Activated CD4-positive, alpha-beta T cell treated with anti-CD3 and anti-CD28 coated beads, Interleukin-2, amount 10 ng/mL, durations not matched to agents 24 days and 14 days (primary cell): Measurements from ENCODE around the gene JTB. TPM values are rescaled to one million over a fixed set of nuclear protein-coding genes. Genes with fewer than 3 reads are reported as not detected.
A peak's percentile ranks its signal among the peaks of the same experiment; 100 is the strongest.
"Not testable (repeated sequence)": the region's sequence is repeated elsewhere in the genome, so short reads cannot be mapped to it uniquely, and the experiment has no call there.

Experiments
- DNase-seq: peaks from one replicate; pipeline ENCODE4 v3.0.0; 2022
- H3K27ac Mint-ChIP-seq: one replicate; pipeline ENCODE4 v1.8.0; 2022; ENCODE audit warnings: mild to moderate bottlenecking, mixed read lengths
- H3K27me3 Mint-ChIP-seq: one replicate; pipeline ENCODE4 v1.8.0; 2022; ENCODE audit warnings: mixed read lengths
- H3K36me3 Mint-ChIP-seq: one replicate; pipeline ENCODE4 v1.8.0; 2022; ENCODE audit warnings: low read depth, mild to moderate bottlenecking, mixed read lengths
- H3K4me1 Mint-ChIP-seq: one replicate; pipeline ENCODE4 v1.8.0; 2021; ENCODE audit warnings: mixed read lengths
- H3K4me3 Mint-ChIP-seq: one replicate; pipeline ENCODE4 v1.8.0; 2022; ENCODE audit warnings: mild to moderate bottlenecking, moderate library complexity, mixed read lengths
- H3K9me3 Mint-ChIP-seq: one replicate; pipeline ENCODE4 v1.8.0; 2021; ENCODE audit warnings: mixed read lengths
- intact Hi-C: fragments of 100-400 bp; cut with micrococcal nuclease; formaldehyde crosslinking; loops from one replicate; pipeline ENCODE4 v1.15.1; 2023
- total RNA-seq: library from RNA; stranded (reverse); gene quantifications from 2 replicates; pipeline ENCODE4 v1.2.3, GENCODE V29; 2022

The JTB gene
- 195 and 200 TPM in 2 replicates for total RNA-seq

DNA sequence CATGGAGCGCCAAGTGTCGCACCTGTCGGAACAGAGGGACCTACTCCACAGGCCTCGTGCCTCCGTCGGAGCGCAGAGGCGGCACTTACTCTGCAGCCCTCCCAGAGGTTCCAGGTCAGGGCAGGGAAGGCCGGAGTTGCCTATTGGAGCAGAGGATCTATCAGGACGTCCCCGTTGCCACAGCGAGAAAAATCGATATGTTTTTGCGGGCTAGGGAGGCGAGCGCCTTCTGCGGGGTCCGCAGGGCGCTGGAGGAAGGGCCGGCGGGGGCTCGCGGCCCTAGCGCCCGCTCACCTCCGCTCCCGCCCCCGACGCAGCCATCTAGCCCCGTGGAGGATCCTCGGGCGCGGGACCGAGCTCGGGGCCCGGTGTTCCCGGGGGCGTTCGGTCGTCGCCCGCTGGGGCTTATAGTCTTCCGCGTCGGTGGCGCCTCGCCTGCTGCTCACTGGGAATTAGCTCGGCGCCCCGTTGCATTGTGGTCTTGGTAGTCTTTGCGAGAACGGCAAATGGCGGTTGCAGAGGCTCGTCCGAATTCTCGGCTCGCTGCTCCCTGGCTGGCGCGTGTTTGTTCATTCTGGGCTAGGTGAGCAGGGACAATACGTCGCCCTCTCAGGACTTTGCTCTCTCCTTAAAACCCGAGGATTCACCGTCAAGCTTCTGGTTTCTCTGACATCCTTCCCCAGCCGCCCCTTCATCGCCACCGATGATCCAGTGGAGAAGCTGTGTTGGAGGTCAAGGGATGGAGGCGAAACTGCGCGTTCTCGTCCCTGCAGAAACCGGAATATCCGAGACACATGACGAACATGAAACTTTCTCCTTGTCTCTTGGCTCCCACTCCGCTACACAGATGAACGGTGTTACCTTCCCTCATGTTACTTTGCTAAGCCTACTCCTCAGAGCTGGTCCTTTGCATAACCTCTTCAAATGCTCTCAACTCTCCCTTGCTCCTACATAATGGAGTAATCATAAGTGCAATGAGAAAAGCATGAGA lies at the start of gene JTB:
Gene JTB (minus strand): TSS at position 425 of the 991 bp plus-strand sequence. CDS start 422 bp downstream, at position 3.
- DNase-seq, result peak; percentile 95
- peak within 1 kb of the TSS; percentile 99 for H3K4me3 Mint-ChIP-seq
- peak within 1 kb of the TSS; percentile 97 for H3K27ac Mint-ChIP-seq
- intact Hi-C loops, result loop anchor here (1.0 kb wide), 4 partner anchors 9 to 19 kb away; partner anchors contain the start of genes CREB3L4, CRTC2, RAB13 and RPS27
- no peaks in the 10 kb centered on the region for H3K9me3 Mint-ChIP-seq
- peaks cover 41% of the 10 kb centered on the region for H3K36me3 Mint-ChIP-seq
- peaks cover 36% of the 10 kb centered on the region for H3K4me1 Mint-ChIP-seq
- H3K27me3 Mint-ChIP-seq, result no peaks in the 10 kb centered on the region

DNA sequence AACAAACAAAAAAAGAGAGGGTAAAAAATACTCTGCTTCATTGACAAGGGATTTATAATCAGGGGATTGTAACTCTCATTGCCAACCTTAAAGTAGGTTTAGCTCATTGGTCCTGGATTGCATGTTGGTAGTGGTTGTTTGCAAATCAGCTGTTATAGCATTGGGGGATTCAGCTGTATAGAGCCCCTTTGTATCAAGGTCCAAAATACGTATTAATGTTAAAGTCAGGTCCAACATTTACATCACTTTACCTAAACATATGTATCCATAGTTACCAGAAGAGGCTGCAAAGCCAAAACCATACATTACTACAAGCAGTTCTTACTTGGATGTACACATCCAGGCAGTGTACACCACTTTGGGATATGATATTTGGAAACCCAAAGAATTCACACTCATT lies 42.5 kb upstream of the JTB start:
- intact Hi-C loops, result no loop called here
- DNase-seq, result no peak
- H3K27me3 Mint-ChIP-seq, result no peaks in the 10 kb centered on the region
- H3K4me1 Mint-ChIP-seq, result no peaks in the 10 kb centered on the region
- no peak overlapping the region for H3K4me3 Mint-ChIP-seq
- no peaks in the 10 kb centered on the region for H3K36me3 Mint-ChIP-seq
- H3K9me3 Mint-ChIP-seq, result no peaks in the 10 kb centered on the region
- H3K27ac Mint-ChIP-seq, result no peak overlapping the region

DNA sequence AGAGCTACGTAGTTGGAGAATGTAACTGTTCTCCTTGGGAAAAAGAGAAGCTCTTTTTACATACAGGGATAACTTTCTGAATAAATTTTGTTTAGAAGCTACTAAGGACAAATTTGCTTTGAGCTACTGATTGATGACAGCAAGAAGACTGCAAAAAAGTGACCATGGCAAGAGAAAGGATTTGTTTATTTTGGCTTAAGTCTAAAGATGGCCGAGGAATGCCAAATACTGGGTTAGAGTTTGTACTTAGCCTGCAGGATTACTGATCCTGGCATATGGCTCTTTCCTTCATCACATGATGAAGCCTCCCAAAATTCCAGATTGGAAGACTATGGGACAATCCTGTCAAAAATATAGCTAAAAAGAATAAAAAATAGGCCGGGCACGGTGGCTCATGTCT lies 41.8 kb upstream of the JTB start:
- Mint-ChIP-seq H3K27me3 (no peaks in the 10 kb centered on the region), H3K4me1 (peaks cover 1% of the 10 kb centered on the region), H3K4me3 (no peak overlapping the region), H3K36me3 (no peaks in the 10 kb centered on the region), H3K27ac (no peak overlapping the region), H3K9me3 (no peaks in the 10 kb centered on the region)
- no peak for DNase-seq
- intact Hi-C loops, result no loop called here

DNA sequence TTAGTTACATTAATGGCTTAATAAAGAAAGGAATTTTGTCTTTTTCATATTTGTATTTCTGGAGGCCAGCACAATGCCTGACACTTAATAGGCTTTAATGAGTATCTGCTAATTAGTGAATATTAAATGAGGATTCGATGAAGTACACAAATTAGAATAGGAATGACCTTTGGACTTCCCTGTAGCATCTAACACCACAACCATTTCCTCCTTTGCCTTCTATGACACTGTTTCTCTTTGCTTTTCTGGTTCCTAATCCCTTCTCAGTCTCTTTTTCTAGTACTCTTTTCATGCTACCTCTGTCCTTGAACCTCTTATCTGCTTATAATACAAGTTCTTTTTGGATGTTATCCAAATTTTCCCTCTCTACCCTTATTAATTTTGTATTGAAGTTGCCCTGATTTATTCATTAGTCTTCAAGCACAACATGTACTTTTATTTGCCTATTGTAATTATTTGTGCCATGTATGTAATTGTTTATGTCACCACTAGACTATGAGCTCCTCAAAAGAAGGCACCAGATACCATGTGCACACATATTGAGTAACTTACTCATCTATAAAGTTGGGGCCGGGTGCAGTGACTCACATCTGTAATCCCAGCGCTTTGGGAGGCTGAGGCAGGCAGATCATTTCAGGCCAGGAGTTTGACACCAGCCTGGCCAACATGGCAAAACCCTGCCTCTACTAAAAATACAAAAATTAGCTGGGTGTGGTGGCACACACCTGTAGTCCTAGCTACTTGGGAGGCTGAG lies 36.9 kb upstream of the JTB start:
- Mint-ChIP-seq H3K9me3 (no peaks in the 10 kb centered on the region), H3K4me1 (peaks cover 1% of the 10 kb centered on the region), H3K4me3 (no peak overlapping the region), H3K27me3 (no peaks in the 10 kb centered on the region), H3K27ac (no peak overlapping the region), H3K36me3 (no peaks in the 10 kb centered on the region)
- no peak for DNase-seq
- intact Hi-C loops, result no loop called here

DNA sequence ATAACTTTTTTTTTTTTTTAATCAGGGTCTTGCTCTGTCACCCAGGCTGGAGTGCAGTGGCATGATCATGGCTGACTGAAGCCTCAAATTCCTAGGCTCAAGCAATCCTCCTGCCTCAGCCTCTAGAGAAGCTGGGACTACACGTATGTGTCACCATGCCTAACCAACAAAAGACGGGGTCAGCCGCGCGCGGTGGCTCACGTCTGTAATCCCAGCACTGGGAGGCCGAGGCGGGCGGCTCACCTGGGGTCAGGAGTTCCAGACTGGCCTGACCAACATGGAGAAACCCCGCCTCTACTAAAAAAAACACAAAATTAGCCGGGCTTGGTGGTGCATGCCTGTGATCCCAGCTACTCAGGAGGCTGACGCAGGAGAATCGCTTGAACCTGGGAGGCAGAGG lies 35.1 kb upstream of the JTB start:
- H3K27me3 Mint-ChIP-seq, intact Hi-C loops, DNase-seq, H3K9me3 Mint-ChIP-seq, H3K27ac Mint-ChIP-seq, H3K4me3 Mint-ChIP-seq, H3K4me1 Mint-ChIP-seq, H3K36me3 Mint-ChIP-seq: not testable (repeated sequence)

DNA sequence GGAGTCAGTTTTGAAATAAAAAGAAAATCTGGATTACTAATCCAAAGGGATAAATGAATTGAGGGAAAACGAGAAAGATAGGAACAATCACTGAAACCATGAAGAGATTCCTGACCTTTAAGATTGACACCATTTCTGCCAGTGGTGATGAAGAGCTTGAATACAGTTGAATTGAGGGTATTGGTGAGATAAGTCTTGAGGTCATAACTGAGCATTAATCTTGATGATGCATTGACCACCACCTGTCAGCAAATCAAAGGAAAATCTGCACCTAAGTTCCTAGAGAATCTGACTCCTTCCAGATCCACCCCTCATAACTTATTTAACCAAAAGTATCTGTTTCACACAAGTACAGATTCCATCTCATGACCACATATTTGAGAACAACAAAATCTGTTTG lies 34.7 kb upstream of the JTB start:
- H3K36me3 Mint-ChIP-seq, result no peaks in the 10 kb centered on the region
- H3K9me3 Mint-ChIP-seq, result no peaks in the 10 kb centered on the region

DNA sequence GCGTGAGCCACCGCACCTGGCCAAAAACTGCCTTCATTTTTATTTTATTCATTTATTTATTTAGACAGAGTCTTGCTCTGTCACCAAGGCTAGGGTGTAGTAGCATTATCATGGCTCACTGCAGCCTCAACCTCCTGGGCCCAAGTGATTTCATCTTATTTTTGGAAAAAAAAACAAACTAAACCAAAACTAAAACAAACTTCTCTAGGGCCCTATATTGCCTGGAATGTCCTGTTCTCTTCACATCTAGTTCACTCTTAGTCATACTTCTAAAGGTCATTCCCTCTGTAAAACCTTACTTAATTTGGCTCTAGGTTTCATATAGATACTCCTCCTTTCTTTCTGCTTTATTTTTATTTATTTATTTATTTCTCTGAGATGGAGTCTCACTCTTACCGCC lies 28.7 kb upstream of the JTB start:
- intact Hi-C loops, result no loop called here
- no peaks in the 10 kb centered on the region for H3K9me3 Mint-ChIP-seq

More for the DNA sequence above, 34.7 kb upstream of the JTB start:
- Mint-ChIP-seq H3K4me1 (peaks cover 1% of the 10 kb centered on the region), H3K4me3 (no peak overlapping the region), H3K27ac (no peak overlapping the region), H3K27me3 (no peaks in the 10 kb centered on the region)
- DNase-seq, result no peak
- intact Hi-C loops, result no loop called here

DNA sequence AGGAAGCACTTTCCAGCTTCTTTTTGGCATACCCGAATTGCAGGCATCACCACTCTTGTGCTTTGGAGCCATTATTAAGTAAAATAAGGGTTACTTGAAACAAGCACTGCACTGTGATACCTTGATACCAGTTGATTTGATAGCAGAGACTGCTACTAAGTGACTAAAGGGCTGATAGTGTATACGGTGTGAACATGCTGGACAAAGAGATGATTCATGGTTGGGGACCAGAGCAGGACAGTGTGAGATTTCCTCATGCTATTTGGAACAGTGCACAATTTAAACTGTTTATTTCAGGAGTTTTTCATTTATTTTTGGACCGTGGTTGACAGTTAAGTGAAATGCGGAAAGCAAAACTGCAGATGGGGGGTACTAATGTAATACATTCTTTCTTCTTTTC lies 22.9 kb upstream of the JTB start:
- peaks cover 11% of the 10 kb centered on the region for H3K36me3 Mint-ChIP-seq
- no peaks in the 10 kb centered on the region for H3K4me1 Mint-ChIP-seq
- H3K4me3 Mint-ChIP-seq, result no peak overlapping the region

More for the DNA sequence above, 28.7 kb upstream of the JTB start:
- Mint-ChIP-seq H3K27ac (no peak overlapping the region), H3K27me3 (no peaks in the 10 kb centered on the region), H3K4me3 (no peak overlapping the region), H3K36me3 (no peaks in the 10 kb centered on the region), H3K4me1 (no peaks in the 10 kb centered on the region)
- no peak for DNase-seq

DNA sequence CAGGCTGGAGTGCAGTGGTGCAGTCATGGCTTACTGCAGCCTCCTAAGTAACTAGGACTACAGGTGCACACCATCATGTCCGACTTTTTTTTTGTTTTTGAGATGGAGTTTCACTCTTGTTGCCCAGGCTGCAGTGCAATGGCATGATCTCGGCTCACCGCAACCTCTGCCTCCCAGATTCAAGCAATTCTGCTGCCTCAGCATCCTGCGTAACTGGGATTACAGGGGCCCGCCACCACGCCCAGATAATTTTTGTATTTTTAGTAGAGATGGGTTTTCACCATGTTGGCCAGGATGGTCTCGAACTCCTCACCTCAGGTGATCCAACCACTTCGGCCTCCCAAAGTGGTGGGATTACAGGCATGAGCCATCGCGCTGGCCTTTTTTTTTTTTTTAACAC lies 19.4 kb upstream of the JTB start:
- peaks cover 10% of the 10 kb centered on the region for H3K4me1 Mint-ChIP-seq
- H3K4me3 Mint-ChIP-seq, H3K9me3 Mint-ChIP-seq, intact Hi-C loops, H3K27ac Mint-ChIP-seq, H3K27me3 Mint-ChIP-seq, DNase-seq: not testable (repeated sequence)
- H3K36me3 Mint-ChIP-seq, result peaks cover 36% of the 10 kb centered on the region

More for the DNA sequence above, 22.9 kb upstream of the JTB start:
- intact Hi-C loops, result no loop called here
- Mint-ChIP-seq H3K27ac (no peak overlapping the region), H3K9me3 (no peaks in the 10 kb centered on the region), H3K27me3 (no peaks in the 10 kb centered on the region)
- no peak for DNase-seq

DNA sequence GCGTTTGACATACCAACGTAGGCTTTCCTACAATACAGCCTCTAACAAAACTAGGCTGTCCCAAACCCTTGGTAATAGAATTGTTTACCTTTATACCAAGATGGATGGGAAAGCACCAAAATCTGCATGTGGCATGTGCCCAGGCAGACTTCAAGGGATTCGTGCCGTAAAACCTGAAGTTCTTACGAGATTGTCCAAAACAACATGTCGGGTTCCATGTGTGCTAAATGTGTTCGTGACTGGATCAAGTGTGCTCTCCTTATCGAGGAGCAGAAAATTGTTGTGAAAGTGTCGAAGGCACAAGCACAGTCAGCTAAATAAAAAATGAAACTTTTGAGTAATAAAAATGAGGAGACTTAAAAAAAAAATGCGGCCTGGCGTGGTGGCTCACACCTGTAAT lies 18.2 kb upstream of the JTB start:
- H3K27me3 Mint-ChIP-seq, result no peaks in the 10 kb centered on the region
- H3K36me3 Mint-ChIP-seq, result peaks cover 48% of the 10 kb centered on the region
- H3K9me3 Mint-ChIP-seq, result no peaks in the 10 kb centered on the region
- H3K27ac Mint-ChIP-seq, result no peak overlapping the region
- no peak overlapping the region for H3K4me3 Mint-ChIP-seq
- peaks cover 18% of the 10 kb centered on the region for H3K4me1 Mint-ChIP-seq
- no peak for DNase-seq
- intact Hi-C loops, result no loop called here

DNA sequence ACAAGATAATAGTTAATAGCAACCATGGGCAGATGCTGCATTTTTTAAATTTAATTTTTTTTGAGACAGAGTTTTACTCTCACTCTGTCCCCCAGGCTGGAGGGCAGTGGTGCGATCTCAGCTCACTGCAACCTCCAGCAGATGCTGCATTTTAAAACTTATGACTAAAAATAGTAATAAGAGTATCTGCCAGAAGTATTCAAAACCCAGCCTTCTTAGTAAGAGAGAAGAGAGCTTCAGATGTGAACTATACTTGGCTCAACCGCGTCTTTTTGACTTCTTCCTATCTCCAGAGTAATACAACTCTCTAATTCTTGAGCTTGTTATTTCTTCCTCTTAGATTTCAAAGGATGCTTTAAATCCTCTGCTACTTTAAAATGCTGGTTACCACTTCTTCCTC lies 17.7 kb upstream of the JTB start:
- no peak for DNase-seq
- intact Hi-C loops, result no loop called here
- Mint-ChIP-seq H3K4me3 (no peak overlapping the region), H3K27me3 (no peaks in the 10 kb centered on the region), H3K9me3 (peaks cover 3% of the 10 kb centered on the region), H3K4me1 (peaks cover 22% of the 10 kb centered on the region), H3K36me3 (peaks cover 50% of the 10 kb centered on the region), H3K27ac (no peak overlapping the region)

DNA sequence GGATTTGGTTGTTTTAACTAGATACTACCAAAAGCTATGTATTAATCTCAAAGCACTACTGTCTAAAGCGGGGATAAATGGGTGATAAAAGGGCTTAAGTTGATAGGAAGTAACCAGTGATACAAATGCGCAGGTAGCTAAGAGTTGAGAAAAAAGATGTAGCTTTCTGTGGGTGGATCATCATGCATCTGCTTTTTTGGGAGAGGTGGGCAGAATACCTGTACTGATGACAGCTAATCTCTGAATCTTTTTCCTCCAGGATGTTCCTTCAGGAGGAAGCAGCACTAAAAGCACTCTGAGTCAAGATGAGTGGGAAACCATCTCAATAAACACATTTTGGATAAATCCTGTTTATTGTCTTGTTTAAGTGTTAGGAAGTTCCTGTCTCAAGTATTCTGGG lies 14.3 kb upstream of the JTB start:
- peaks cover 29% of the 10 kb centered on the region for H3K4me1 Mint-ChIP-seq
- DNase-seq, result no peak
- H3K27ac Mint-ChIP-seq, result peak overlapping the region; percentile 96
- no peaks in the 10 kb centered on the region for H3K27me3 Mint-ChIP-seq
- intact Hi-C loops, result loop anchor here (2.0 to 5.0 kb wide), 4 partner anchors 165 to 281 kb away; partner anchors contain the start of genes HAX1, INTS3 and NUP210L
- peaks cover 3% of the 10 kb centered on the region for H3K9me3 Mint-ChIP-seq
- H3K36me3 Mint-ChIP-seq, result peaks cover 49% of the 10 kb centered on the region
- H3K4me3 Mint-ChIP-seq, result peak overlapping the region; percentile 93

DNA sequence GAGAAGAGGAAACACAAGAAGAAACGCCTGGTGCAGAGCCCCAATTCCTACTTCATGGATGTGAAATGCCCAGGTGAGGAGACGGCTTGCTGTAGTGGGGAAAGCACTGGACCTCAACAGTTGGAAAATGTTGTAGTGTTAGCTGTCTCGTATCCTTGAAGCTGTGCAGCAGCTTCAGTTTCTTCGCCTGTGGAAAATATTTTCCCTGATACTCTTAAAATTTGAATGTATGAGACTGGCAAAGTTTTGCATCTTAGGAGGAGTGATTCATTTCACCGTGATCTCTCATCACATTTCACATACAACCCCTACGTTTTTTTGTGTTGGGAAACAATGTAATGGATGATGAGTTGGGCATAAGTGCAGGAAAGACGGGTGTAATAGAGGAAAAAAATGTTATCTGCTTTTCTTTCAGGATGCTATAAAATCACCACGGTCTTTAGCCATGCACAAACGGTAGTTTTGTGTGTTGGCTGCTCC lies 13.7 kb upstream of the JTB start:
- H3K9me3 Mint-ChIP-seq, result peaks cover 3% of the 10 kb centered on the region
- H3K4me3 Mint-ChIP-seq, result peak overlapping the region; percentile 93
- no peaks in the 10 kb centered on the region for H3K27me3 Mint-ChIP-seq
- intact Hi-C loops, result loop anchor here (2.0 to 5.0 kb wide), 4 partner anchors 166 to 282 kb away; partner anchors contain the start of genes HAX1, INTS3 and NUP210L
- H3K4me1 Mint-ChIP-seq, result peaks cover 34% of the 10 kb centered on the region
- peak overlapping the region; percentile 96 for H3K27ac Mint-ChIP-seq
- DNase-seq, result no peak
- peaks cover 45% of the 10 kb centered on the region for H3K36me3 Mint-ChIP-seq
